ENCODE results near the gene GIPR.

The GIPR gene

DNA sequence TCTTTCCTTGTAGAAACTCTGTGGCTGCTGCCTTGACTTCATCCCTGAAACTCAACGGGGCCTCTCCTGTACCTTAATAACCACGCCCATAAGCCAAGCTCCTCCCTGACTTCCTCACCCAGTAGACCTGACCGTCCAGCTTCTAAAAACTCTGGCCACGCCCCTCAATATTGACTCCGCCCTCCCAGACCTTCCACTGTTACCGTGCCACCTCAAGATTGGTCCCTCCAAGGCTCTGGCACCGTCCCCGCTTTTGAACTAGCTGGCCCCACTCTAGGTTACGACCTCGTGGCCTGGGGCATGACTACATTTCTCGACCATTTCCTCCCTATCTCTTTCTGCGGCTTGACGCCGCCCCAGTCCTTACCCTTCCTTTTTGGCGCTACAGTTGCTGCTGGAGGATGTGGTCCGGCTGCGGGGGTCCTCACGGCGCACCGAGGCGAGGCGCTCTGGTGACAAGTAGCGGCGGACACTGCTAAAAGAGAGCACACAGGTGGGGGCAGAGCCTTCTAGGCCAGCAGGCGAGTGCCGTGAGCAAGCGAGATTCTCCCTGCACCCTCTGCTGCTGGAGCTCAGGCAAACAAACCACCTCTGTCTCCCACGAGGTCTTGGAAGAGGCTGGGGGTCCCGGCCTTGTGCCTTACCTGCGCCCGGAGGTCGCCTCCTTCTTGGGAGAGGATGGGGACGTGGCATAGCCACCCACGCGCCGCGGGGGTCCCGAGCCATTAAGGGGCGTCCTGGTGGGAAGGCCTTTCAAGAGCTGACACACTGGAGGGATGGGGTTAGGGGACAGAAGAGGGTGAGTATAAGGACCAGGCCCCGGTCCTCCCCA lies 26.5 kb upstream of the GIPR start:
- DNase-seq (ENCODE audit: low spot score in 2 of 2): peak; percentile 91 to 99
- no peaks in the 10 kb centered on the region for H3K9me3 ChIP-seq
- no peaks in the 10 kb centered on the region for H3K27me3 ChIP-seq (ENCODE audit: low read depth)
- H3K4me1 ChIP-seq: peaks cover 33% of the 10 kb centered on the region
- in situ Hi-C loops (cut with MboI; ENCODE audit: low sequenced_read_pairs): loop anchor here (10.0 kb wide), 1 partner anchor 127 kb away; no protein-coding TSS in a partner anchor
- H3K4me3 ChIP-seq: peak overlapping the region; percentile 26
- no peaks in the 10 kb centered on the region; the same call in 1 of the 2 replicates for H3K36me3 ChIP-seq (replicated peaks)

DNA sequence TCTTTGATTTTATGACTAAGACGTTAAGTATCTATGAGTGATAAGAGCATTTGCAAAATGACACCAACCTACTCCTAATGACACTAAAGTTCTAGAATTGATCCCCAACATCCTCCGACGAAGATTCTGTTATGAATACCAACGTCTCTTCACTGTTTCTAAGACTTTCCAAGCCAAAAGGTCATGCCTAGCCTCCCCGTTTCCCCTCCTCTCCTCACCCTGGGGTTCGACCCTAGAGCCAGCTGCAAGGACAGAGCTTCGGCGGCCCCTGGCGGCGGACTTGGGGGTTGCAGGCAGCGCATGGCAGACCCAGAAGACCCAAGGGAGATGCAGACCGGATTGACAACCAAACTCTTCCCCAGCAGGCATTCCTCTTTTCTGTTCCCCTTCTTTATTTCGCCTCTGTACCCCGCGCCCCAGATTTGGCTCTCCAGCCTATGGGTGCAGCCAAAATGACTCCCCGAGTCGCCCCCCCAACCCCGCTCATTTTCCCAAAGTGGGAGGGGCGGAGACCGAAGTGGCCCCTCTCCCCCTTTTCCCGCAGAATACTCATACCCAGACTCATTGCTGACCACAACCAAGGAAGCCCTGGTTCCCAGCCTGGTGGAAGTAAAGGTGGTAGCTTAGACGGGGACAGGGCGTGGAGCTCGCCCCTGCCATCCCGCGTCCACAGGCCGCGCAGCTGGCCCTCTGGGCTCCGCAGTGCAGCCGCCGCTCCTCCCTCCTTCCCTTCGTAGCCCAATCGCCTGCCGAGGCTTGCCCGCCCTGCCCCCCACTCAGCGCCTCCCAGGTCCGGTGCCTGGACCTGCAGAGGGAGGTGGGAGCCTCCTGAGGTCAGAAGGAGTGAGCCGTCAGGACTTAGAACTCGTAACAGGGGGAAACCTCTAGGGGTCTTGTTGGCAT lies 24.7 kb upstream of the GIPR start:
- DNase-seq (ENCODE audit: low spot score in 2 of 2): peak; percentile 76 to 96
- H3K4me1 ChIP-seq: peaks cover 33% of the 10 kb centered on the region
- H3K36me3 ChIP-seq (replicated peaks): no peaks in the 10 kb centered on the region
- H3K4me3 ChIP-seq: peak overlapping the region; percentile 7; the same call in 1 of the 2 replicates
- H3K27me3 ChIP-seq (ENCODE audit: low read depth): no peaks in the 10 kb centered on the region
- H3K9me3 ChIP-seq: no peaks in the 10 kb centered on the region
- in situ Hi-C loops (cut with MboI; ENCODE audit: low sequenced_read_pairs): loop anchor here (10.0 kb wide), 1 partner anchor 128 kb away; no protein-coding TSS in a partner anchor

DNA sequence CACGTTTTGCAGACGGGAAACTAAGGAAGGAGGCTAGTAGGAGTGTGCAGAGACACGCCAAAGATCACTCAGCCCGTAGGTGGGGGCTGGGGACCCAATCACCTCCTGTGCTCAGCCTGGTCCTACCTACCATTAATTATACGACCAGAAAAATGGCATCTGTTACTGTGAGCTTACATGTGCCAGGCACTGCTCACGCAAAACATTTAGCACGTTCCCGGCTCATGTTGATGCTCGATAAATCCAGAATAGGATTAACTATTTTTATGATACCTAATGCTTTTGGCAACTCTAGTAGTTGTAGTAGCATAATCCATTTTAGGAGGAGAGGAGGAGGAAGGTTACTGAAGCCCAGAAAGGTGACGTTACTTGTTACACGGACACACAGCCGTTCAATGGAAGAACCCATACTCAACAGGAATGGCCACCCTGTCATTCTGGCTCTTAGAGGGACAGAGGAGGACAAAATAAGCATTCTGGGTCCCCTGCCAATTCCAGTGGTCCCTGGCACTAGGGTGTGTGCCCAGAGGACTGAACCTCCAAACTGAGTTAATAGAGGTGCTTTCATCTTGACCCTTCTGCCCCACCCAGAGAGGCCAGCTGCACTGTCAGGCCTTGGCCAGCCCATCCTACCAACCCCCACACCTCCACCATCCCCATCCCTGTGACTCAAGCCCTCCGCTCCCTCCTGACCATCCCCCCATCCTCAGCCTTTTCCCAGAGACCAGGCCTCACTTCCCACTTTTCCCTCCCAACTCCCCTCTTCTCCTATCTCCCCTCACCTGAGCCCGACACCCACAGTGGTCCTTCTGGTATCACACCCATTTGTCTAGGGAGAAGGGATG lies 23.9 kb upstream of the GIPR start:
- H3K27me3 ChIP-seq (ENCODE audit: low read depth): no peaks in the 10 kb centered on the region
- no peak for DNase-seq (ENCODE audit: low spot score in 2 of 2)
- in situ Hi-C loops (cut with MboI; ENCODE audit: low sequenced_read_pairs): loop anchor here (10.0 kb wide), 1 partner anchor 129 kb away; no protein-coding TSS in a partner anchor
- H3K36me3 ChIP-seq (replicated peaks): no peaks in the 10 kb centered on the region
- H3K4me1 ChIP-seq: peaks cover 27% of the 10 kb centered on the region
- no peak overlapping the region for H3K4me3 ChIP-seq
- H3K9me3 ChIP-seq: no peaks in the 10 kb centered on the region

DNA sequence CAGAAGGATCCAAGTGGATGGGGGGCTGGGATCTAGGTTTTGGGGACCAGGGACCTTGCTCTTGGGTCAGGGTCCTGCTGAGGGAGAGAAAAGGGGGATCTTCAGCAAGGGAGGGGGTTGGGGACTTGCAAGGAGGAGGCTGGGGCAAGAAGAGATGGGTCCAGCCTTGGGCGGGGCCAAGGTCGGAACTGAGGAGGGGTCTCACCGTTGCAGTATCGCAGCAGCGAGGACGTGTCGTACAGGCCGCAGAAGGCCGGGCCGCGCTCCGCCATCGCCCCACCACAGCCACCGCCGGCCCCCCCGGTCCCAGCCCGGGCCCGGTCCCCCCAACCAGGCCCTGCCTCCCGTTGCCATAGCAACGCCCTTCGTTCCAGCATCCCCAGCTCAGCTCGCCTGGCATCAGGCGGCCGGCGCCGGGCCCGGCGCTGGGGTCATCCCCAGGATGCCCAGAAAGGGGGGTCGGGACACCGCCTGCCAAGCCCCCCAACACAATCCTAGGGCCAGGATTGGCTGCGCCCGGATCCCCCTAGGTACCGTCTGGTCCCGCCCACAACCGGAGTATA lies 22.9 kb upstream of the GIPR start:
- Histone ChIP-seq H3K36me3 (replicated peaks) (no peaks in the 10 kb centered on the region), H3K4me3 (peak overlapping the region; percentile 29), H3K27me3 (ENCODE audit: low read depth) (no peaks in the 10 kb centered on the region), H3K4me1 (peaks cover 21% of the 10 kb centered on the region), H3K9me3 (no peaks in the 10 kb centered on the region)
- in situ Hi-C loops (cut with MboI; ENCODE audit: low sequenced_read_pairs): loop anchor here (10.0 kb wide), 1 partner anchor 130 kb away; no protein-coding TSS in a partner anchor
- no peak for DNase-seq (ENCODE audit: low spot score in 2 of 2)

DNA sequence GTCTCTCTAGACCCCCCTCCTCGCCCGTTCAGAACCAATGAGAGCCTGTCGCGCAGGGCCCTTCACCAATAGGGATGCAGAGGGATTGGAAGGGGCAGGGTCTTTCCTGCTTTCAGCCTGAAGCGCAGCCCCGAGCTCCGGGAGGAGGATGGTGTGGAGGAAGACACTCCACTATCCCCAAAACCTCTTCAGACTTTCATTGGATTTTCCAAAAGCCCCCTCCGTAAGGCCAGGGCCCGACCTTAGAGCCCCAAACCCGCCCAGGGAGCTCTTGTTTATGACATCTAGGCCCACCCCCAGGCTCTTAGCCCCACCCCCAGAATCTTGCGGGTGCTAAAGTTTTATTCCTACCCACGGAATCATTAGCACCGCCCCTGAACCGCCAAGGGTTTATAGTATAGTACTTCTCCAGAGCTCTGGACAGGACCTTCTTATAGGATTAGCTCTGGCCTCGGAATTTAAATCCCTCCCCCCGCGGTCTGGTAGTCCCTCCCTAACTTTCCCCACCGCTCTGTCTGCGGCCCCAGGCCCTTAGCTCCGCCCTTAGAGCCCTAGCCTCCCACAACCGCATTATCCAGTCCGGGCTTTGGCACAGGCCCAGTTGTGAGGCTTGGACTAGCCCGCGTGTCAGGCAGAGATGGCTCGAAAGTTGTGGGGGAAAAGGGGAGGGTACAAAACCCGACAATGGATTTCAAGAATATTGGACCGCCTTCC lies 22.2 kb upstream of the GIPR start:
- peaks cover 17% of the 10 kb centered on the region for H3K4me1 ChIP-seq
- in situ Hi-C loops (cut with MboI; ENCODE audit: low sequenced_read_pairs): loop anchor here (10.0 kb wide), 1 partner anchor 131 kb away; no protein-coding TSS in a partner anchor
- H3K4me3 ChIP-seq: peak overlapping the region; percentile 29
- DNase-seq (ENCODE audit: low spot score in 2 of 2): peak; percentile 95 to 98
- H3K36me3 ChIP-seq (replicated peaks): no peaks in the 10 kb centered on the region
- no peaks in the 10 kb centered on the region for H3K9me3 ChIP-seq
- H3K27me3 ChIP-seq (ENCODE audit: low read depth): no peaks in the 10 kb centered on the region

DNA sequence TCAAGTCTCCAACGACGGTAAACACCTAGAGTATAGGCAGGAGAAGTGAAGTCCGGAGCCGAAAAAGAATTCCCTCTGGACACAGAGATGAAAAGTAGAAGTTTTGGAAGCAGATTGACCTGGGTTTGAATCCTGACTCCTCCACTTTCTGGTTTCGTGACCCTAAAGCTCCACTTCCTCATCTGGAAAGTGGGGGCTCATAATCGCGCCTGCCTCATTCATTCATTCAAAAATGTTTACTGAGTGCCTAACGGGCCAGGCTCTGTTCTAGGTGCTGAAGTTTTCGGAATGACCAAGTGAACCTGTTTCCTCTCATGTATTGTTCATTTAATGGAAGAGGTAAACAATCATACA lies 21.7 kb upstream of the GIPR start:
- Histone ChIP-seq H3K27me3 (ENCODE audit: low read depth) (no peaks in the 10 kb centered on the region), H3K4me1 (peaks cover 14% of the 10 kb centered on the region), H3K9me3 (no peaks in the 10 kb centered on the region), H3K36me3 (replicated peaks) (no peaks in the 10 kb centered on the region), H3K4me3 (peak overlapping the region; percentile 29)
- no peak for DNase-seq (ENCODE audit: low spot score in 2 of 2)
- in situ Hi-C loops (cut with MboI; ENCODE audit: low sequenced_read_pairs): loop anchor here (10.0 kb wide), 1 partner anchor 132 kb away; no protein-coding TSS in a partner anchor

DNA sequence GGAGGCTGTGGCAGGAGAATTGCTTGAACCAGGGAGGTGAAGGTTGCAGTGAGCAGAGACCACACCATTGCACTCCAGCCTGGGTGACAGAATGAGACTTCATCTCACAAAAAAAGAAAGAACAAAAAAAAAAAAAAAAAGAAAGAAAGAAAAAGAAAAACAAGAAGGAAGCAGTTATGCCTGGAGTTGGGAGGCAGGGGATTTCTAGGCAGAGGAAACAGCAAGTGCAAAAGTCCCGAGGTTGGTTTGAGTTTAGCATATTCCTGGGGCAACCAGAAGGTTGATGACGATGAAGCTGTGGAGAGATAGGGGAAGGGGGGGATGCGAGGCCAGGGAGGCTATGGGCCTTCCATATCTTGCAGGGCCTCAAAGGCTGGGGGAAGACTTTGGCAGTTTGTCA lies 17.3 kb upstream of the GIPR start:
- H3K27me3 ChIP-seq (ENCODE audit: low read depth): no peaks in the 10 kb centered on the region

DNA sequence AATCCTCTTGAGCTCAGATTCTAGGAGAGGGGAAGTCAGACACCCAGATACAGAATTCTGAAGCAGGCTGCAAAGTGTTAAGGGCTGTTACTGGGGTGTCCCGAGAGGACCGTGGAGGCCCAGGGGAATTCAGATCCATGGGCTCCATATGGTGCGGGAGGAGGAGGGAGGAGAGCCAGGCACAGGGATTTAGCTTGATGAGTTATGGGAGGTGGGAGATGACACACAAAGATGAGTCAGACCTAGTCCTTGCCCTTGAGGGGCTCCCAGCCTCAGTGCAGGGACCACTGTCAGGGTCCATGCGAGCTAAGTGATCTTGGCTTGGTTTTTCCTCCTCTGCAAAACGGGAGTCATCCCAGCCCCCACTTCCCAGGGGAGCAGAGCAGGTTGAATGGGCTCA lies 14.4 kb upstream of the GIPR start:
- Histone ChIP-seq H3K27me3 (ENCODE audit: low read depth) (no peaks in the 10 kb centered on the region), H3K36me3 (replicated peaks) (no peaks in the 10 kb centered on the region), H3K4me3 (no peak overlapping the region), H3K4me1 (no peaks in the 10 kb centered on the region), H3K9me3 (no peaks in the 10 kb centered on the region)
- in situ Hi-C loops (cut with MboI; ENCODE audit: low sequenced_read_pairs): no loop called here
- DNase-seq (ENCODE audit: low spot score in 2 of 2): no peak

More for the DNA sequence above, 17.3 kb upstream of the GIPR start:
- Histone ChIP-seq H3K36me3 (replicated peaks) (no peaks in the 10 kb centered on the region), H3K4me1 (peaks cover 4% of the 10 kb centered on the region; the same call in 1 of the 2 replicates), H3K4me3 (no peak overlapping the region), H3K9me3 (no peaks in the 10 kb centered on the region)
- in situ Hi-C loops (cut with MboI; ENCODE audit: low sequenced_read_pairs): no loop called here
- DNase-seq (ENCODE audit: low spot score in 2 of 2): no peak

DNA sequence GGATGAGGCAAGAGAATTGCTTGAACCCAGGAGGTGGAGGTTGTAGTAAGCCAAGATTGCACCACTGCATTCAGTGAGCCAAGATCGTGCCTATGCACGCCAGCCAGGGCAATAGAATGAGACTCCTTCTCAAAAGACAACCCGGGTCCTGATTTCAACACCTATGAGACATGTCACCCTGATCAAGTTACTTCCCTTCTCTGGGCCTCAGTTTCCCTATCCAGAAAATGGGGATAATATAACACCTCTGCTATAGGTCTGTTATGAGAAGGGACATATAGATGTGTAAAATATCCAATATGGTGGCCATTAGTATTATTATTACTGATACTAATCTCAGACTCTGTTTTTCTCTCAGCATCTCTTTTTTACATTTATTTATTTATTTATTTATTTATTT lies 12.9 kb upstream of the GIPR start:
- DNase-seq (ENCODE audit: low spot score in 2 of 2): no peak
- Histone ChIP-seq H3K4me1 (no peaks in the 10 kb centered on the region), H3K9me3 (no peaks in the 10 kb centered on the region), H3K36me3 (replicated peaks) (no peaks in the 10 kb centered on the region), H3K4me3 (no peak overlapping the region), H3K27me3 (ENCODE audit: low read depth) (no peaks in the 10 kb centered on the region)
- in situ Hi-C loops (cut with MboI; ENCODE audit: low sequenced_read_pairs): no loop called here

DNA sequence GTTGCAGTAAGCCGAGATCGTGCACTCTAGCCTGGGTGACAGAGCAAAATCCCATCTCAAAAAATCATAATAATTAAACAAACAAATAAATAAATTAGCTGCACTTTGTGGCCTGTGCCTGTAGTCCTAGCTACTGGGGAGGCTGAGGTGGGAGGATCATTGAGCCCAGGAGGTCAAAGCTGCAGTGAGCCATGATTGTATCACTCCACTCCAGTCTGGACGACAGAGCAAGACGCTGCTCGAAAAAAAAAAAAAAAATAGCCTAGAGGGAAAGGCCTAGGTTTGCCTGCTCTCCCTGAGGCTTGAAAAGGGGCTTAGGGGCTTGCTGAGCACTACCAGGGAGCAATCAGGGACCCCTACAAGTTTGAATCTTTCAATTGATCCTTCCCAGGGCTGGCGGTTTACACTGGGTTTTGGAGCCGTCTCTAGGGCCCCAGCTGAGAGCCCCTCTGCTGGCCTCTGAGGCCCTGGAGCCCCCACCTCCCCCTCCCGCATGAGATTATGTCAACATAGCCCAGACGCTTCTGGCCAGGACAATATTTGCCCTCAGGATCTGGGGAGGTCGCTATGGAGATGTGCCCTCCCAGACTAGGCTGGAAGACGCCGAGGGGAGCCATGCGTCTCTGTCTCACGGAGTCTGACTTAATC lies 10.4 kb upstream of the GIPR start:
- DNase-seq (ENCODE audit: low spot score in 2 of 2): peak in 1 of 2 experiments; percentile 40
- no peaks in the 10 kb centered on the region for H3K4me1 ChIP-seq
- no peaks in the 10 kb centered on the region for H3K9me3 ChIP-seq
- in situ Hi-C loops (cut with MboI; ENCODE audit: low sequenced_read_pairs): no loop called here
- no peaks in the 10 kb centered on the region for H3K36me3 ChIP-seq (replicated peaks)
- H3K27me3 ChIP-seq (ENCODE audit: low read depth): no peaks in the 10 kb centered on the region
- H3K4me3 ChIP-seq: no peak overlapping the region

DNA sequence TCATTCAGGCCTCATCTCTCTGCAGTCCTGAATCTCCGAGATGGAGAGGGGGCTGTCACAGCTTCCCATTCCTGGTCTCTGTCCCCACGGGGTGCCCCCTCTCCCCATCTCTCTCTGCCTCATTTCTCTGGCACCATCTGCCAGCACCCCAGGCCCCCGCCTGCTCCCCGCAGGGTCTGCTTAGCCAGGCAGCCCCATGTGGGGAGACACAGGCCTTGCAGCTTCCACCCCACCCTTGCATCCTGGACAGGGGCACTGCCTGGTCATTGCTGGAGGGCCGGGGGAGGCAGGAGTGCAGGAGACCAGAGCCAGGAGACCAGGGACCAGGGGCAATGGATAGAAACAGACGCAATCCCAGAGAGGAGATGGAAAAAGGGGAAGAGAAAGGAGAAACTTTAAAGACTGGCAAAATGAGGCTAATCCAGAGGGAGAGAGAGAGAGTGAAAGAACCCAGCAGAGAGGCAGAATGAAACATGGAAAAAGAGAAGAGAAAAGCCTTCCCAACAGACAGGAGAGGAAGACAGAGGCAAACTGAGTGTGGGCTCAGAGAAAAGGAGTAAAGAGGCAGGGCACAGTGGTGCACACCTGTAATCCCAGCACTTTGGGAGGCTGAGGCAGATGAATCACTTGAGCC lies 8.8 kb upstream of the GIPR start:
- H3K9me3 ChIP-seq: no peaks in the 10 kb centered on the region
- DNase-seq (ENCODE audit: low spot score in 2 of 2): no peak
- in situ Hi-C loops (cut with MboI; ENCODE audit: low sequenced_read_pairs): no loop called here
- no peak overlapping the region for H3K4me3 ChIP-seq
- H3K4me1 ChIP-seq: no peaks in the 10 kb centered on the region
- H3K36me3 ChIP-seq (replicated peaks): no peaks in the 10 kb centered on the region
- H3K27me3 ChIP-seq (ENCODE audit: low read depth): no peaks in the 10 kb centered on the region

DNA sequence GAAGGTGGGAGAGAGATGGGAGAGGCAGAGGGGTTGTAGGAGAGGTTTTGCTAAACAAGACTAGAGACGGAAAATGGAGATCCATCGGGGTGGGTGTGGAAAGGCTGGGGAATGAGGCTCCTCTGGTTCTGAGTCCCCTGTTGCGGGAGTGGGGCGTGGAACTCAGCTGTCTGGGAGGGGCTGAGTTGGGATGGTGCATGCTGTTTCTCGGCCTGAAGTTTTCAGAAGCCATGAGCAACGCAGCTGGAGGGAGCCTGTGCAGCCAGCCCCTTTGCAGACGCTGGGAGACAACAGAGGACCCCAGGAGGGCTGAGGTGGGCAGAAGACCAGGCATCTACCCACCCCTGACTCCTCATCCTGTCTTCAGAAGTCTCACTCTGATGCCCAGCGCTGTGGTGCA lies 7.4 kb upstream of the GIPR start:
- no peak overlapping the region for H3K4me3 ChIP-seq
- H3K9me3 ChIP-seq: no peaks in the 10 kb centered on the region
- H3K36me3 ChIP-seq (replicated peaks): no peaks in the 10 kb centered on the region
- in situ Hi-C loops (cut with MboI; ENCODE audit: low sequenced_read_pairs): no loop called here
- no peaks in the 10 kb centered on the region for H3K4me1 ChIP-seq
- no peaks in the 10 kb centered on the region for H3K27me3 ChIP-seq (ENCODE audit: low read depth)
- DNase-seq (ENCODE audit: low spot score in 2 of 2): no peak
